K562 (cell line): ENCODE results near the gene MOCS3. TPM values are rescaled to one million over a fixed set of nuclear protein-coding genes. Genes with fewer than 3 reads are reported as not detected.

Source experiments
- ATAC-seq: fragments of 200-7000 bp; cut with Tn5 transposase; 3 replicates; pipeline ENCODE4 v1.9.1; 2020; ENCODE audit warnings: moderate library complexity
- BruUV-seq: library from RNA; stranded (reverse); fragments of 400-500 nt; replicated peaks from 2 replicates; lab custom pipeline; 2021; lab: Mats Ljungman, UMichigan
- CTCF ChIA-PET: fragments of 300-600 bp; formaldehyde crosslinking; extraction: SDS; loops from one replicate; lab custom pipeline; 2021; ENCODE audit warnings: low intra/inter-chr PET ratio; lab: Yijun Ruan, JAX
- POLR2A ChIA-PET: fragments of 300-600, 350-650 bp; sonication (Branson Sonifier 250); formaldehyde crosslinking; extraction: SDS; loops from one replicate; lab custom pipeline; 2021; ENCODE audit warnings: antibody characterized with exemption, inconsistent platforms; lab: Yijun Ruan, JAX
- DNase-seq, 4 experiments: peaks; one replicate each; pipeline versions ENCODE4 v3.0.0 to v3.0.0-alpha.2; 2011 to 2018; ENCODE audit warnings: low spot score in 3 of 4, mixed read lengths in 3 of 4; ENCODE audit errors: extremely low read depth in 1 of 4
- FAIRE-seq: peaks from 2 replicates; lab custom pipeline; 2011; peaks lifted over from hg19 to GRCh38; lab: Jason Lieb, UNC
- H2AFZ ChIP-seq: 2 replicates; pipeline ENCODE4 v1.6.0; 2011; ENCODE audit warnings: low read depth, low read length, control low read depth, inconsistent platforms
- H3K27ac ChIP-seq: fragments of 200-600 bp; 3 replicates; pipeline ENCODE4 v1.8.0; 2011; ENCODE audit warnings: low read depth, mild to moderate bottlenecking, control low read depth, inconsistent platforms, low read length, moderate library complexity, mixed read lengths; ENCODE audit errors: extremely low read depth
- H3K27me3 ChIP-seq, 2 experiments: fragments of 300-600 bp in 1 of 2; 2 replicates in 1 of 2; 3 replicates in 1 of 2; pipeline versions ENCODE4 v1.6.0 to v1.8.0; 2011; ENCODE audit warnings: inconsistent platforms in 2 of 2, low read length in 2 of 2, mild to moderate bottlenecking in 1 of 2, mixed read lengths in 1 of 2, moderate library complexity in 1 of 2; ENCODE audit not compliant: control insufficient read depth in 2 of 2, insufficient read depth in 2 of 2
- H3K36me3 ChIP-seq: fragments of 300-600 bp; 3 replicates; pipeline ENCODE4 v1.8.0; 2011; ENCODE audit warnings: mild to moderate bottlenecking, low read length, inconsistent platforms; ENCODE audit not compliant: control insufficient read depth, insufficient read depth
- H3K4me1 ChIP-seq, 2 experiments: fragments of 200-600 bp in 1 of 2; replicated peaks in 1 of 2; 2 replicates in 1 of 2; 3 replicates in 1 of 2; pipeline versions ENCODE4 v1.5.1 to v1.8.0; 2011; ENCODE audit warnings: inconsistent platforms in 2 of 2, low read length in 2 of 2, mild to moderate bottlenecking in 1 of 2, mixed read lengths in 1 of 2, moderate library complexity in 1 of 2; ENCODE audit not compliant: control insufficient read depth in 2 of 2, insufficient read depth in 2 of 2
- H3K4me2 ChIP-seq: 2 replicates; pipeline ENCODE4 v1.6.1; 2011; ENCODE audit warnings: low read length, control low read depth, inconsistent platforms, mixed read lengths; ENCODE audit not compliant: insufficient read depth
- H3K4me3 ChIP-seq: fragments of 200-600 bp; sonication (generic), shearing (Covaris generic); 2 replicates; pipeline ENCODE4 v1.5.1; 2016; ENCODE audit warnings: control low read depth, inconsistent platforms
- H3K79me2 ChIP-seq: fragments of 200-600 bp; 3 replicates; pipeline ENCODE4 v1.8.0; 2011; ENCODE audit warnings: low read length, inconsistent platforms; ENCODE audit not compliant: control insufficient read depth, insufficient read depth
- H3K9ac ChIP-seq, 2 experiments: 2 replicates each; pipeline versions ENCODE4 v1.6.0 to v1.6.1; 2011; ENCODE audit warnings: low read depth in 2 of 2, low read length in 2 of 2, control low read depth in 1 of 2, inconsistent platforms in 1 of 2, mild to moderate bottlenecking in 1 of 2, mixed read lengths in 1 of 2; ENCODE audit not compliant: insufficient read depth in 1 of 2
- H3K9me1 ChIP-seq: one replicate; pipeline ENCODE4 v1.6.0; 2011; ENCODE audit warnings: inconsistent platforms, mild to moderate bottlenecking, low read length, moderate library complexity; ENCODE audit not compliant: control insufficient read depth, insufficient read depth
- H3K9me3 ChIP-seq: replicated peaks from 2 replicates; pipeline ENCODE4 v1.5.1; 2011; ENCODE audit warnings: low read depth, low read length, inconsistent platforms; ENCODE audit not compliant: control insufficient read depth, insufficient read depth
- H4K20me1 ChIP-seq: replicated peaks from 2 replicates; pipeline ENCODE4 v1.6.1; 2011; ENCODE audit warnings: low read length, inconsistent platforms, mixed read lengths; ENCODE audit not compliant: control insufficient read depth, insufficient read depth
- CBX5 ChIP-seq: IDR thresholded peaks from 2 replicates; pipeline ENCODE4 v1.6.1; 2014; ENCODE audit warnings: low read depth, borderline replicate concordance
- CEBPB ChIP-seq: fragments of 450-650 bp; IDR thresholded peaks from 2 replicates; pipeline ENCODE4 v1.6.1; 2016; ENCODE audit warnings: missing genetic modification characterization, missing compliant biosample characterization
- CEBPG ChIP-seq, 3 experiments: fragments of 200-800 bp in 1 of 3; sonication (Bioruptor generic) in 1 of 3; sonication (generic) in 1 of 3; formaldehyde crosslinking in 1 of 3; IDR thresholded peaks in 2 of 3; conservative IDR thresholded peaks in 1 of 3; 2 replicates each; pipeline versions ENCODE4 v1.6.1 to v1.8.0; 2016 to 2022; ENCODE audit warnings: missing compliant biosample characterization in 2 of 3, missing genetic modification characterization in 2 of 3, mild to moderate bottlenecking in 1 of 3, missing genetic modification reagents in 1 of 3
- FOSL1 ChIP-seq: fragments of 200-800 bp; sonication (Bioruptor generic); conservative IDR thresholded peaks from 2 replicates; pipeline ENCODE4 v1.6.1; 2016; ENCODE audit warnings: missing genetic modification characterization, missing compliant biosample characterization
- HDAC3 ChIP-seq: fragments of 450-650 bp; IDR thresholded peaks from 2 replicates; pipeline ENCODE4 v1.6.1; 2018; ENCODE audit warnings: borderline replicate concordance, mild to moderate bottlenecking, moderate library complexity; ENCODE audit not compliant: partially characterized antibody
- HDAC6 ChIP-seq: IDR thresholded peaks from 2 replicates; pipeline ENCODE4 v1.6.1; 2012; ENCODE audit warnings: low read depth, mild to moderate bottlenecking, control low read depth, inconsistent platforms, low read length, moderate library complexity
- KLF13 ChIP-seq: fragments of 450-650 bp; IDR thresholded peaks from 2 replicates; pipeline ENCODE4 v1.6.1; 2016; ENCODE audit warnings: missing genetic modification characterization, low read depth, mild to moderate bottlenecking, missing compliant biosample characterization, moderate library complexity, borderline replicate concordance
- NFIC ChIP-seq: fragments of 450-650 bp; IDR thresholded peaks from 2 replicates; pipeline ENCODE4 v1.6.1; 2017; ENCODE audit warnings: mild to moderate bottlenecking, inconsistent platforms
- RFX1 ChIP-seq: fragments of 450-650 bp; IDR thresholded peaks from 2 replicates; pipeline ENCODE4 v1.6.1; 2016; ENCODE audit warnings: mild to moderate bottlenecking, moderate library complexity
- ZNF431 ChIP-seq: sonication (generic); formaldehyde crosslinking; IDR thresholded peaks from 2 replicates; pipeline ENCODE4 v1.8.0; 2022; ENCODE audit warnings: mild to moderate bottlenecking, missing genetic modification reagents
- WGBS: fragments of 100-300 bp; shearing (Covaris generic); methylation state at CpG from one replicate; pipeline ENCODE4 v1.1.6; 2016; ENCODE audit warnings: low coverage, mixed read lengths; ENCODE audit not compliant: insufficient coverage; ENCODE audit errors: missing lambda C conversion rate; 5-methylcytosine and 5-hydroxymethylcytosine counted together
- in situ Hi-C: fragments of 300-500 bp; cut with MboI; formaldehyde crosslinking; loops from 4 replicates; pipeline ENCODE4 v1.15.0; 2018; ENCODE audit warnings: inconsistent platforms, mixed read lengths
- intact Hi-C: fragments of 100-400 bp; cut with micrococcal nuclease; formaldehyde crosslinking; loops from 2 replicates; pipeline ENCODE4 v1.14.2; 2022
- polyA plus RNA-seq, 8 experiments: library from polyadenylated mRNA; depleted of rRNA in 4 of 8; stranded (reverse) in 5 of 8; unstranded in 3 of 8; fragments of >200 nt; fragmentation: Nextera tagmentation in 2 of 8; fragmentation: Illumina TruSeq in 1 of 8; extraction: Ambion mirVana in 2 of 8; extraction: Trizol in 1 of 8; gene quantifications; 2 replicates each; pipeline versions ENCODE4 v1.2.1 to v1.2.3, GENCODE V29; 2011 to 2014; ENCODE audit warnings: inconsistent platforms in 1 of 8, missing spikeins in 1 of 8
- total RNA-seq, 7 experiments: library from RNA; depleted of rRNA in 6 of 7; stranded (reverse); fragments of >200 nt in 6 of 7; fragmentation: Illumina TruSeq in 2 of 7; extraction: Trizol in 2 of 7; gene quantifications; 2 replicates each; pipeline versions ENCODE4 v1.2.1 to v1.2.3, GENCODE V29; 2011 to 2021; ENCODE audit warnings: low replicate concordance in 1 of 7
- TF ChIP-seq, protein P1 (sequence below): fragments of 250-450 bp; sonication (Bioruptor Pico); IDR thresholded peaks from 2 replicates; pipeline ENCODE4 v1.5.0; 2021; ENCODE audit warnings: mild to moderate bottlenecking, moderate library complexity

The MOCS3 gene
- total and polyA plus RNA-seq, 9 of the 15 experiments (the other 6 are each of a cell fraction or from before 2014, with no cell fraction given) = 0.70 to 6.2 (median 2.9) TPM

DNA sequence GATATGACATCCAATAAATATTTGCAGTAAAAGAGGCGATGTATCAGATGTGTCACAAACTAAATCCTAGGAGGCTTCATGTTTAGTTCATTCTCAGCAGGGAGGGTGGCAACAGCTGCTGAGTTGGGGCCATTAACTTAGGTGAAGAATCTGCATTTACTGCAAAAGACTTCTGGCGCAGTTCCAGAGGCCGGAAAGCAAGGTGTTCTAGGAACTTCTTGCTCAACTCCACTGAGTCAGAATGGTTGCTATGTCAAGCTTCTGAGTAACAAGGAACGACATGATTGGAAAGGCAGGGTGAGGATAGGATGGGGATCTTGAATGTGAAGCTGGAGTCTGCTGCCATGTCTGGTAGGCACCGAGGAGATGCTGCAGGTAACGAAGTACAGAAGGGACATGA, 39.1 kb upstream of the MOCS3 start:
- H3K27me3 ChIP-seq = no peaks in the 10 kb centered on the region
- no peaks in the 10 kb centered on the region for H3K9me3 ChIP-seq
- 67% methylated on average over 6 of the region's 6 CpGs for WGBS
- BruUV-seq = no TSS peak
- H3K36me3 ChIP-seq = peaks cover 87% of the 10 kb centered on the region
- TF ChIP-seq RFX1 = peak; percentile 45
- TF ChIP-seq, protein P1, sequence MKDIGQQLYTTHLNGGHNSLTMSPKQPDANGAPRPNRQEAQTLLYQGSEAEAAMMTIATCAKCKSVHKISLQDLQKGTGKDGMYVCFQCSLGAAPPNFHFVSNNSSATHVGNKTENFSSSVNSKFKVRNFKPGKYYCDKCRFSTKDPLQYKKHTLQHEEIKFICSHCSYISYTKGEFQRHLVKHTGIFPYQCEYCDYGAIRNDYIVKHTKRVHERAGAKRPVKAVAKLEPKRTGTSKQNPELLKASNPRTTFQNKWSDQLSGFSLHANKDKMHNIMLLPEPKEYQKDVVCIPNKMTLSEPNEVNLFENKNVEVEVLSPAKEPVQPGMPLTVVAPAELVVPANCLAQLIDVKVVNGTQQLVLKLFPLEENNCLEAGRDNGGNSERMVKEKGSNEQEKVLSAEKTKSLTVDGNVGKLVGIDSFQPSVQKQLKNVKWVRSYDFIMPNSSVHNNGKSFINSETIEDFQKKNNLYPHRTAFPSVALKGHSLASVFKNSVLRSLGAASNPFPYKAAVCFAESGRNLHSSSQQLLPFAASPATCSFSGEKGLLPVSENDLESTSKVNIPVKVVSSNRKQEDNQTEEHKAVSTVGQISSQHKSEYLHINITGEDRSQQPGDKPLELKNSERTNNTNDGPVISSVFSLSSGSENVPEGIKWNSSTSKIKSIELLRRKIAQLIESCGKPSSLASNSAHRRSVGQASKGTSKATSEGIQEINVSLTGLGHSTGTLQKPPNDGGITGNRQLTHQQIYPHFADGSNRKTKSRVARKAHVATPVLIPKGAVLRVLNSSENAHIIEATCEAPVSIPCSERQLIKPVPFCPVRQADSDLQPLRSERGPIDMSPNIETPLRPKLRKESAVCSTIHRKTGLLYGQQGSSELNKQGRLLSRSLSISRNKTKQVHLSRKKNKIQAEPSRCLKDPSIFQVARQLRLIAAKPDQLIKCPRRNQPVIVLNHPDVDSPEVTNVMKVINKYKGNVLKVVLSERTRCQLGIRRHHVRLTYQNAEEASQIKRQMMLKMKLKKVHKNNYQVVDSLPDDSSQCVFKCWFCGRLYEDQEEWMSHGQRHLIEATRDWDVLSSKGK (CRISPR knock-in tag) = no peak
- TF ChIP-seq HDAC6 = no peak
- peak; percentile 43; the same call in 1 of the 2 replicates for TF ChIP-seq FOSL1
- no peak for TF ChIP-seq CEBPG (CRISPR knock-in tag; IDR thresholded peaks at IDR 0.05)
- peak in 1 of 2 experiments; percentile 25; a peak in 2 of 4 replicates for TF ChIP-seq CEBPG (tag; conservative IDR thresholded peaks at IDR 0.05 in 1 of 2, IDR thresholded peaks at IDR 0.05 in 1 of 2)
- peak; percentile 77 for TF ChIP-seq CEBPB (tag)
- TF ChIP-seq KLF13 = no peak
- no peak for TF ChIP-seq HDAC3
- no peak for TF ChIP-seq ZNF431 (CRISPR knock-in tag)
- TF ChIP-seq CBX5 = no peak
- peak; percentile 87 for TF ChIP-seq NFIC
- CTCF ChIA-PET = no interaction called here
- FAIRE-seq (no peak), DNase-seq (peak in 1 of 4 experiments; percentile 55), ATAC-seq (no peak)
- peaks cover 0 to 36% of the 10 kb centered on the region in 2 experiments; a peak in 3 of 5 replicates for H3K4me1 ChIP-seq
- peaks cover 98% of the 10 kb centered on the region for H3K79me2 ChIP-seq
- no peak overlapping the region for H3K9ac ChIP-seq
- H3K4me3 ChIP-seq = no peak overlapping the region
- H3K27ac ChIP-seq = no peak overlapping the region
- H4K20me1 ChIP-seq = peaks cover 49% of the 10 kb centered on the region
- H3K9me1 ChIP-seq = no peaks in the 10 kb centered on the region
- intact Hi-C loops (no loop called here), in situ Hi-C loops (no loop called here)
- H2AFZ ChIP-seq = no peak overlapping the region
- POLR2A ChIA-PET = interaction anchor here (0.6 to 3.0 kb wide), 9 partner anchors 8 to 744 kb away, joined by 3 to 25 read pairs (median 6); partner anchors contain the start of gene ADNP
- no peak overlapping the region for H3K4me2 ChIP-seq
